ENCODE measurements around the gene TRIM25.

- no peak for TF ChIP-seq CTCF (IDR thresholded peaks at IDR 0.05; ENCODE audit: borderline replicate concordance, extremely low read depth, low read length, poor library complexity, severe bottlenecking)
- no peak for TF ChIP-seq EZH2 (IDR thresholded peaks at IDR 0.05; ENCODE audit: borderline replicate concordance, low read depth, low read length, severe bottlenecking)
Observed at GRCh38 chr17:56908001-56908542, 5.8 kb downstream of the TRIM25 start.

All from DND-41 (cell line).